Osteoblast (primary cell): ENCODE results near the gene CTNNA1. TPM values are rescaled to one million over a fixed set of nuclear protein-coding genes. Genes with fewer than 3 reads are reported as not detected.

Experiments used
- DNase-seq: peaks from one replicate; pipeline ENCODE4 v3.0.0; 2011; ENCODE audit warnings: low spot score, mixed read lengths; ENCODE audit not compliant: insufficient read length; ENCODE audit errors: missing footprints
- H2AFZ ChIP-seq: 2 replicates; pipeline ENCODE4 v1.6.0; 2011; ENCODE audit warnings: mild to moderate bottlenecking, low read length
- H3K27ac ChIP-seq: 2 replicates; pipeline ENCODE4 v1.5.1; 2011; ENCODE audit warnings: mild to moderate bottlenecking, low read depth, low read length, moderate library complexity
- H3K27me3 ChIP-seq: 2 replicates; pipeline ENCODE4 v1.6.0; 2012; ENCODE audit warnings: mild to moderate bottlenecking, control low read depth, inconsistent platforms, low read length, moderate library complexity; ENCODE audit not compliant: insufficient read depth
- H3K36me3 ChIP-seq: 2 replicates; pipeline ENCODE4 v1.5.1; 2011; ENCODE audit warnings: mild to moderate bottlenecking, low read length, control low read depth, moderate library complexity; ENCODE audit not compliant: insufficient read depth
- H3K4me1 ChIP-seq: 2 replicates; pipeline ENCODE4 v1.5.1; 2011; ENCODE audit warnings: mild to moderate bottlenecking, low read length, control low read depth, moderate library complexity; ENCODE audit not compliant: insufficient read depth
- H3K4me2 ChIP-seq: 2 replicates; pipeline ENCODE4 v1.6.0; 2011; ENCODE audit warnings: mild to moderate bottlenecking, low read length; ENCODE audit not compliant: insufficient read depth
- H3K4me3 ChIP-seq: fragments of 200-600 bp; sonication (generic); 3 replicates; pipeline ENCODE4 v1.5.1; 2012; ENCODE audit warnings: mild to moderate bottlenecking, low read length, inconsistent platforms; ENCODE audit not compliant: insufficient read depth
- H3K79me2 ChIP-seq: 2 replicates; pipeline ENCODE4 v1.6.0; 2012; ENCODE audit warnings: mild to moderate bottlenecking, low read length, control low read depth, inconsistent platforms; ENCODE audit not compliant: insufficient read depth
- H3K9me3 ChIP-seq: 2 replicates; pipeline ENCODE4 v1.5.1; 2011; ENCODE audit warnings: low read depth, low read length, control low read depth
- H4K20me1 ChIP-seq: 2 replicates; pipeline ENCODE4 v1.6.0; 2012; ENCODE audit warnings: mild to moderate bottlenecking, low read length, control low read depth; ENCODE audit not compliant: insufficient read depth
- total RNA-seq: library from RNA; depleted of rRNA; stranded (reverse); fragments of >200 nt; gene quantifications from 2 replicates; pipeline ENCODE4 v1.2.3, GENCODE V29; 2012
- TF ChIP-seq, protein P1 (sequence below): IDR thresholded peaks from 2 replicates; pipeline ENCODE4 v1.5.1; 2011; ENCODE audit warnings: mild to moderate bottlenecking, low read depth, low read length, moderate library complexity; ENCODE audit errors: extremely low read depth

The CTNNA1 gene
- total RNA-seq, 1 donor: 432 TPM

DNA sequence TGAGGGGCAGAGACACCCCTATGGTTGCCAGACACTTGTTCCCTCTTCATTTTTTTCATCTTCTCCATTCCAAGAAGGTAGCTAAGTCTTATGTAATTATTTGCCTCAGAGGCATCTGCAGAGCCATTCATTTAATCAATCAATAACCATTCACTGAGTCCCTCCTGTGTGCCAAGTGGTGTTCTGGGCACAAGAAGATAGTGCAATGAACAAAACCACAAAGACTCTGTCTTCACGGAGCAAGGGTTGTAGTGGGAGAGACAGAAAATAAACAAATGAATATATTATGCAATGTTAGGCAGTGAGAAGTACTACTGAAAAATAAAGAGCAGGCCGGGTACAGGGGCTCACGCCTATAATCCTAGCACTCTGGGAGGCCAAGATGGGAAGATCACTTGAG lies 41.4 kb upstream of the CTNNA1 start:
- TF ChIP-seq, protein P1, sequence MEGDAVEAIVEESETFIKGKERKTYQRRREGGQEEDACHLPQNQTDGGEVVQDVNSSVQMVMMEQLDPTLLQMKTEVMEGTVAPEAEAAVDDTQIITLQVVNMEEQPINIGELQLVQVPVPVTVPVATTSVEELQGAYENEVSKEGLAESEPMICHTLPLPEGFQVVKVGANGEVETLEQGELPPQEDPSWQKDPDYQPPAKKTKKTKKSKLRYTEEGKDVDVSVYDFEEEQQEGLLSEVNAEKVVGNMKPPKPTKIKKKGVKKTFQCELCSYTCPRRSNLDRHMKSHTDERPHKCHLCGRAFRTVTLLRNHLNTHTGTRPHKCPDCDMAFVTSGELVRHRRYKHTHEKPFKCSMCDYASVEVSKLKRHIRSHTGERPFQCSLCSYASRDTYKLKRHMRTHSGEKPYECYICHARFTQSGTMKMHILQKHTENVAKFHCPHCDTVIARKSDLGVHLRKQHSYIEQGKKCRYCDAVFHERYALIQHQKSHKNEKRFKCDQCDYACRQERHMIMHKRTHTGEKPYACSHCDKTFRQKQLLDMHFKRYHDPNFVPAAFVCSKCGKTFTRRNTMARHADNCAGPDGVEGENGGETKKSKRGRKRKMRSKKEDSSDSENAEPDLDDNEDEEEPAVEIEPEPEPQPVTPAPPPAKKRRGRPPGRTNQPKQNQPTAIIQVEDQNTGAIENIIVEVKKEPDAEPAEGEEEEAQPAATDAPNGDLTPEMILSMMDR: no peak
- Histone ChIP-seq H3K79me2 (no peaks in the 10 kb centered on the region), H3K27me3 (no peaks in the 10 kb centered on the region), H3K36me3 (no peaks in the 10 kb centered on the region), H2AFZ (no peak overlapping the region), H3K4me2 (no peak overlapping the region), H3K4me3 (no peak overlapping the region), H4K20me1 (no peaks in the 10 kb centered on the region), H3K27ac (no peak overlapping the region), H3K9me3 (no peaks in the 10 kb centered on the region), H3K4me1 (peaks cover 8% of the 10 kb centered on the region)
- no peak for DNase-seq

DNA sequence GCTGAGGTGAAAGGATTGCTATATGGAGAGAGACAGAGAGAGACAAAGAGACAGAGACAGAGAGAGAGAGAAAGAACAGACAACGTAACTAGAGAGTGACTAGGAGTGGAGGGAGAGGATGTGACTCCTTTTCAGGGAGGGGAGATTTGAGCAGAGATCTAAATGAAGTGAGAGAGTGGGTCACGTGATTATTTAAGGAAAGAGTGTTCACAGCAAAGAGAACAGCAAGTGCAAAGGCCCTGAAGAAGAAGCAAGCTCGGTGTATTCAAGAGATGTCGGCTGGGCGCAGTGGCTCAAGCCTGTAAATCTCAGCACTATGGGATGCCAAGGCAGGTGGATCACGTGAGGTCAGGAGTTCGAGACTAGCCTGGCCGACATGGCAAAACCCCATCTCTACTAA lies 40.9 kb upstream of the CTNNA1 start:
- TF ChIP-seq, protein P1: no peak
- Histone ChIP-seq H3K36me3 (no peaks in the 10 kb centered on the region), H3K79me2 (no peaks in the 10 kb centered on the region), H3K9me3 (no peaks in the 10 kb centered on the region), H3K27me3 (no peaks in the 10 kb centered on the region), H4K20me1 (no peaks in the 10 kb centered on the region), H3K4me2 (no peak overlapping the region), H3K4me3 (no peak overlapping the region), H3K27ac (no peak overlapping the region), H2AFZ (no peak overlapping the region), H3K4me1 (peaks cover 3% of the 10 kb centered on the region)
- DNase-seq: no peak

DNA sequence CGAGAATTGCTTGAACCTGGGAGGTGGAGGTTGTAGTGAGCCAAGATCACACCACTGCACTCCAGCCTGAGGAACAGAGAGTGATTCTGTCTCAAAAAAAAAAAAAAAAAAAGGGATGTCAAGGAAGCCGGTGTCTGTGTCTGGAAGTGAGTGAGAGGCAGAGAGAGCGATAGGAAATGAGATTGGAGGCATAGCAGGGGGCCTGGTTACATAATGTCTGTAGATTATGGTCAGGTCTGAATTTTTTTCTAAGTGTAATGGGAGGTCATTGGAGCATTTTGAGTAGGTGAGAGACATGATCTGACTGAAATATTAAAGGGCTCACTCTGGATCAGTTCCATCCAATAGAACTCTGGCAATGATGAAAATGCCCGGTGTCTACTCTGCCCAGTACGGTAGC lies 40.4 kb upstream of the CTNNA1 start:
- Histone ChIP-seq H3K79me2 (no peaks in the 10 kb centered on the region), H3K4me2 (no peak overlapping the region), H4K20me1 (no peaks in the 10 kb centered on the region), H3K9me3 (no peaks in the 10 kb centered on the region), H3K4me3 (no peak overlapping the region), H3K4me1 (no peaks in the 10 kb centered on the region), H3K27ac (no peak overlapping the region), H3K27me3 (no peaks in the 10 kb centered on the region), H2AFZ (no peak overlapping the region), H3K36me3 (no peaks in the 10 kb centered on the region)
- TF ChIP-seq, protein P1: no peak
- no peak for DNase-seq

DNA sequence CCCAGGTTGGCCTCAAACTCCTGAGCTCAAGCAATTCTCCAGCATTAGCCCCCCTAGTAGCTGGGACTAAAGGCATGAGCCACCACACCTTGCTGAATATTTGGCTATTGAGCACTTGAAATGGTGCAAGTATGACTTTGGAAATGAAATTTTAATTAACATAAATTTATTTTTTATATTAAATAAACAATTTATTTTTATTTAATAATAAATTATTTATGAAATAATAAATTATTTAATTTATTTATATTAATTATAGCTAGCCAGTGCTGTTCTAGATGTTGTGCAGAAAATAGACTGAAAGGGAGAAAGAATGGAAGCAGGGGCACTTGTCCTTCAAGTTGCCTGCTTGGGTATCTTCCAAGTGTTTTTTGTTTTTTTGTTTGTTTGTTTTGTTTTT lies 40.0 kb upstream of the CTNNA1 start:
- no peak overlapping the region for H3K4me3 ChIP-seq

More for the DNA sequence above, 40.0 kb upstream of the CTNNA1 start:
- Histone ChIP-seq H3K27me3 (no peaks in the 10 kb centered on the region), H3K4me1 (no peaks in the 10 kb centered on the region), H3K9me3 (no peaks in the 10 kb centered on the region), H4K20me1 (no peaks in the 10 kb centered on the region), H3K79me2 (no peaks in the 10 kb centered on the region), H3K27ac (no peak overlapping the region), H3K36me3 (no peaks in the 10 kb centered on the region), H2AFZ (no peak overlapping the region), H3K4me2 (no peak overlapping the region)
- DNase-seq: no peak
- TF ChIP-seq, protein P1: no peak
